ENCODE measurements around the gene HIPK2.
"Not testable (repeated sequence)": the region's sequence is repeated elsewhere in the genome, so short reads cannot be mapped to it uniquely, and the experiment has no call there.

HIPK2 gene

GRCh38 chr7:139613971-139614411 lies 163.8 kb downstream of the HIPK2 start:
- DNase-seq = no peak

GRCh38 chr7:139611556-139611955 lies 166.2 kb downstream of the HIPK2 start:
- not testable (repeated sequence) for DNase-seq

DNA sequence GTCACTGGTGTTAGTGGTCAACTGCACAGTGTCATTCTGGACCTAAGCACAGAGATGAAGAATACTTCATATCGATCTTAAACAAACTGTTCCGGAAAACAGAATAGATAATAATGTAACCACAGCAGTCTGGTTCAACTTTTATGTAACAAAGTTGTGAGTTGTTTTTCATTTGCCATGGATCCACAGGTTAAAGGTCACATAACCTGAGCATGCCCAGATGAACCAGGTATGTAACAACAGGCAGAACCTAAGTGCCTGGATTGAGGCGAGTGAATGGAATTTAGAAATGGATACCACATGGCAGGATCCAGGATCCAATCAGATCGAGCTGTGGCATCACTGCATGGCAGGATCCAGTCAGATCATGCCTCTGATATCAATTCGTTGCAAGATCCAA lies 167.2 kb downstream of the HIPK2 start:
- DNase-seq = no peak

- no peak for DNase-seq
These were observed 173.9 kb downstream of the HIPK2 start for GRCh38 chr7:139603896-139604295.

GRCh38 chr7:139603282-139603681 lies 174.5 kb downstream of the HIPK2 start:
- DNase-seq = no peak

DNA sequence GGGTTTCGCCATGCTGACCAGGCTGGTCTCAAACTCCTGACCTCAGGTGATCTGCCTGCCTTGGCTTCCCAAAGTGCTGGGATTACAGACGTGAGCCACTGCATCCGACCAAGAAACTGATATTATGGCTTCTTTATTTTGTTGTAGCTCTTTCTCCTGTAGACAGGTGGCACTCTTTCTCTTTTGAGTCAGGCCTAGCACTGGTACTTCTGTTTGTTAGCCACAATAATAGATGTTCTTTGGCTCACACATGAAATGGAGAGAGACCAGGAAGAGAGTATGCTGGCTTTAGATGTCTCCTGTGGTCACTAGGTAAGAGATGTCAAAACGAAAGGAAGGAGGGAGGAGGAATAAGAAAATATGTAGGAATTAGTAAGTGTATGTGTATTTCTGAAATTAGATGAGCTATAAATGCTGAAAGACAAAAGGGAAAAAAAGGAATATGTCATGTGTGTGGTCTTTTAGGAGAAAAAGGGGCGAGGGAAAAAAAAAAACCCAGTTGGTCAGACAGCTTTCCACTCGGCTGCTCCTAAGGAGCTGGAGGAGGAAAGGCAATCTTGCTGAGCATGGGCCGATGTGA lies 175.6 kb downstream of the HIPK2 start:
- DNase-seq = peak in 1 of 2 donors; percentile 47

GRCh38 chr7:139601176-139601575 lies 176.6 kb downstream of the HIPK2 start:
- no peak for DNase-seq

- DNase-seq = no peak
These were observed 177.5 kb downstream of the HIPK2 start for GRCh38 chr7:139600306-139600705.

DNA sequence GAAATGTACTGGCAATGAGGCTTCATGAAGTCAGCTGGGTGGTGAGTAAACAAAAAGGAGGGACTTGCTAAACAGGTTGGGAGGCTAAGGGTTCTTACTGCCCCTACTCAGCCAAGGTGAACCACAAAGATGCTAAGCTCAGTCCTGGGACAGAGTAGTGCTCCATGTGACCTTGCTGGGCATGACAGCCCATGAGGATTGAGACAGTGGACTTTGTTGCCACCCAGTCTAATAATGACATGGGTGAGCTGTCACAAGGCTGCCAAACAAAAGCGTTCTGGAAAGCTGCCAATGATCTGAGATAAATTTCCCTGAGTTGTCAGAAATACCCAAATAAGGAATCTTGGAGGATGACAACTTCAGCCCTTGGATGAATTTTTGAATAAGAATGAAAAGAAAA lies 179.2 kb downstream of the HIPK2 start:
- no peak for DNase-seq

DNA sequence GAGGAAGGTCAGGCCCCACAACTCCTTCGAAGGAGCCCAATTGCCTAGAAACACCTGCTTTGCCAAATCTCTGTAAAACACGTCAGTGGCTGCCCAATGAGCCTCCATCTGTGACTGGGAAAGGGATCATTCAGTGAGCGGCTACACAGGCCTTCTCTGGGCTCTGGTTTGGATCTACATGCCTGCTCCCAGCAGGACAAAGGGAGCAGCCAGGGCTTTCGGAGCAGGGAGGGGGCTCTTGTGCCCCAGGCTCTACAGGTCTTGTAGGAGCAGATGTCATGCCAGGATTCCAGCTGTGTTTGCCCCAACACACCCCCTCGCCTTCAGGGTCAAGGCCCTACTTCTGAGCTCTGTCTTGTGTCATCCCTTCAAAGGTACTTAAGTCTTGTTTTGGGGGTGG lies 180.8 kb downstream of the HIPK2 start:
- no peak for DNase-seq

- no peak for DNase-seq
These were observed 181.2 kb downstream of the HIPK2 start for GRCh38 chr7:139596626-139597025.

- no peak for DNase-seq
These were observed 182.0 kb downstream of the HIPK2 start for GRCh38 chr7:139595806-139596205.

- DNase-seq = no peak
These were observed 182.8 kb downstream of the HIPK2 start for GRCh38 chr7:139594911-139595476.

- DNase-seq = no peak
These were observed 183.7 kb downstream of the HIPK2 start for GRCh38 chr7:139594090-139594489.

DNA sequence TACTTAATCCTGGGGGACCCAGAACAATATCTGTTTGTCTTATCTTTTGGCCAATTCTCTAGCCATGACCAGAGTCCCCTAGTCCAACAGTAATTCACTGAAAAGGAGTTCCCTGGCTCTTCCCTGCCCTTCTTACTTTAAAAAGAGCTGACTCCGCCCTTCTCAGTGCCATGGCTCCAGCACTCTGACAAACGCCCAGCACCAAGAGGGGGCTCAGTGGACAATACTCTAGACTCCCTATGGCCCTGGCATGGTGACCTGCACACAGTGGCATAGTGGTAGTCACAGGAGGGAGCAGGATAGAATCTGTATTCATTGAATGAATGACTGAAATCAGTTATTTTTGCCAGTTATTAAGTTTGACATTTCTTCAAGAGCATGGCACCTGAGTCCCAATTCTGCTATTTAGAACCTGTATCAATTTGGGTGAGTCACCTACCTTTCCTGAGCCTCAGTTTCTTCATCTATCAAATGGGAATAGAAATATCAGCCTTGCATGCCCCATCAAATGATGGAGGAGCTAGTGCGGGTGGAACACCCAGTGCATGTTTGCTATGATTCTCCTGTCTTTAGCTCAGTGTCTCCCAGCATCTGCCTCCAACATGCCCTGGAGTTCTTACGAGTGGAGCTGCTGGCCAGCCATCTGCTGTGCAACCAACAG lies 184.9 kb downstream of the HIPK2 start:
- no peak for DNase-seq

DNA sequence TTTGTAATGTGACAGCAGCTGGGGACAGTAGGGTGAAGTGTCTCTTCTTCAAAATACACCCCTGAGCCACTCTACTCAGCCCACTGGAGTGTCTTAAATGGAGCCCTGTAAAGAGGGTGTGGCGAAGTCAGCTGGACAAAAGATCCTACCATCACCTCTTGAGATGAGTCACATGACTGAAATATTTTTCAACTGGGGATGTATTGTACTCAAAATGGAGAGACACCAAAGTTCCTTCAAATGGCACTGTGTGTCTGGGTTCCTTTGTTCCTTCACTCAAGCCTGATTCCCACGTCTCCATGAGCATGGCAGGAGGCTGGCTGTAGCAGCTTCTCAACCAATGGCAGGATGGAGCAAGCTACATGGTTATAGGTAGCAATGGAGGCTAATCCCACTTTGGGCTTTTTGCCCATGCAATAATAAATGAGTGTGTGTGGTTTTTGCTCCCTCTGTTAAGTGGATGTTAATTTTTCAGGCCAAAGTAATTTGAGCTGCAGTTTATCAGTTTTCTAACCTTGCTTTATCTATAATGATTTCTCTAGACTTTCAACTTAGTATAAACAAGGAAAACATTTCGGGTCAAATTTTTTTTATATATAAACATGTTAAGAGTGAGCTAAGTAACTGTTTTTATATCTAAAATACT lies 186.1 kb downstream of the HIPK2 start:
- DNase-seq = no peak

GRCh38 chr7:139589474-139589873 lies 188.3 kb downstream of the HIPK2 start:
- DNase-seq = no peak

GRCh38 chr7:139588632-139589031 lies 189.2 kb downstream of the HIPK2 start:
- DNase-seq = peak in 1 of 2 donors; percentile 75

- no peak for DNase-seq
These were observed 190.3 kb downstream of the HIPK2 start for GRCh38 chr7:139587535-139587934.

DNA sequence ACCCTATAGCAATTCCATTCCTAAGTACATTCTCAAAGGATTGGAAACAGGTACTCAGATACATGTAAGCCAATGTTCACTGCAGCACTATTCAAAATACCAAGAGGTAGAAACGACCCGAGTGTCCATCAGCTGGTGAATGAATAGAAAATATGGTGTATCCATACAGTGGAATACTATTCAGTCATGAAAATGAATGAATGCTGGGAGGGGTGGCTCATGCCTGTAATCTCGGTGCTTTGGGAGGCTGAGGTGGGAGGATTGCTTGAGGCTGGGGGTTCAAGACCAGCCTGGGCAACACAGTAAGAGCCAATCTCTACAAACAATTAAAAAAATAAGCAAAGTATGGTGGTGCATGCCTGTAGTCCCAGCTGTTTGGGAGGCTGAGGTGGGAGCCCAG lies 191.5 kb downstream of the HIPK2 start:
- DNase-seq = no peak

DNA sequence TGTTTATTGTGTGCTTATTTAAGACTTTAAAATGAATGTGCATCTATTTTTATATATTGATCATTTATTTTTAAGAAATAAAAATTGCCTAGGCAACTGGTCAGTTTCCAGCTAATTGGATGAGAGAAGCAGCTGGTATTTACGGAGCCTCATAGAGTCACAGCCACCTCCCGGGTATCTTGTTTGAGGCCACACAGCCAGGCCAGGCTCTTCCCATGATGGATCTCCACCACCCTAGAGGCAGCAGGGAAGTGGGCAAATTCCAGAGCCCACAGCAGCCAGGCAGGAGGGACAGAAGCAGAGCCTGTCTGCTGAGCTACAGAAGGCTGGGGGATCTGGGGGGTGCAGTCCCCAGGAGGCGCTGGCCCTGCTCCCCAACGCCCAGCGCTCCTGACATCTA lies 192.8 kb downstream of the HIPK2 start:
- no peak for DNase-seq

DNA sequence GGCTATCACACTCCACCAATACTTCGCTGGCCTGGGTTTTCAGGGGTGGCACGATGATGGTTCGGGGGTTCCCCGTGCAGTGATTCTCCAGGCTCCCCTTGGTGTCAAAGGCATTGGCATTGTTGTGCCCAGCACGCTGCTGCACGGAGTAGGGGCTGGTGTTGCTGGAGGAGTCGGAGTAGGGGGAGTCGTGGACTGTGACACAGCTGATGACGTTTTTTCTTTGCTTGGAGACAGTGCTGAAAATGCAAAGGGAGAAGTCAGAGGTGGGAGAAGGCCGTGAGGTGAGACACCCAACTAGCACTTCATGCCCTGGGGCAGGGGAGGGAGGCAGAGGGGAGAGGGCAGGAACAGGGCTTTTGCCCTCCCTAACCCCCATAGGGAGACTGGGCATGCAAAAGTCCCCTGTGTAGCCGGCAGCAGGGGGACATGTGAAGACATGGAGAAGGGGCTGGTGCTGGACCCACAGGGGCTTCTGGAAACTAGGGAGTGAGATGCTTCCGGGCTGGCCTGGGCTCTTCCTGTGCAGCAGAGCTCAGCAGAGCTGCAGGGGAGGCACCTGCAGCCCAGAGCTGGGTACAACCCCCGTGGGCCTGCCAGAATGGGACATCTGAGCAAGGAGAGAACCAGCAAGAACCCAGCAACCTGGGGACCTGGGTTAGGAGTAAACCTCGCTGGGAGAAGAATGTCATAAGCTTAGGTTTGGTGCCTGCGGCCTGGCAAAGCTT lies 193.8 kb downstream of the HIPK2 start:
- DNase-seq = no peak

GRCh38 chr7:139582671-139583155 lies 195.1 kb downstream of the HIPK2 start:
- DNase-seq = no peak

All from bone marrow (tissue), 2 donors.